Right lobe of liver (tissue), 4 donors: ENCODE data around the gene YJEFN3.

ENCODE experiments used
- CTCF ChIP-seq, 4 donors: fragments of 200-600 bp in 3 of 4; fragments of 450-650 bp in 1 of 4; IDR thresholded peaks; one replicate each; pipeline versions ENCODE4 v1.5.1 to v1.8.0; 2016 to 2022; ENCODE audit warnings: antibody characterized with exemption in 4 of 4, mild to moderate bottlenecking in 2 of 4
- POLR2A ChIP-seq: fragments of 450-650 bp; IDR thresholded peaks from one replicate; pipeline ENCODE4 v1.6.1; 2017; ENCODE audit warnings: antibody characterized with exemption, mild to moderate bottlenecking
- donor health status: DM: no; HTN: no; CAD: no.
- donor health status: DM: no; HTN: no; CAD: no.
- donor health status: DM: no; HTN: yes; CAD: no.

- TF ChIP-seq CTCF (IDR thresholded peaks at IDR 0.05) = no peak
- no peak for TF ChIP-seq POLR2A
These were observed 4.7 kb upstream of the YJEFN3 start for GRCh38 chr19:19524053-19524452.
